Measurements from ENCODE around the gene C3orf18.

C3orf18 gene

GRCh38 chr3:50571486-50571885 lies 3.9 kb upstream of the C3orf18 start:
- Histone ChIP-seq H3K9me3 (ENCODE audit: insufficient read depth, low read length) (no peaks in the 10 kb centered on the region), H3K27ac (ENCODE audit: low read length) (no peak overlapping the region), H3K4me3 (ENCODE audit: low read length) (no peak overlapping the region), H3K79me2 (ENCODE audit: low read length) (peaks cover 10% of the 10 kb centered on the region; the same call in 1 of the 2 replicates), H2AFZ (ENCODE audit: low read depth, low read length) (no peak overlapping the region), H3K27me3 (ENCODE audit: low read depth, low read length) (peaks cover 5% of the 10 kb centered on the region; the same call in 1 of the 2 replicates), H3K9ac (ENCODE audit: low read length) (no peak overlapping the region), H3K4me1 (ENCODE audit: low read length) (peaks cover 23% of the 10 kb centered on the region), H3K4me2 (ENCODE audit: low read length) (no peak overlapping the region), H4K20me1 (ENCODE audit: insufficient read depth, low read length) (no peaks in the 10 kb centered on the region), H3K36me3 (replicated peaks; ENCODE audit: low read depth, low read length) (peaks cover 10% of the 10 kb centered on the region)
- TF ChIP-seq CTCF (IDR thresholded peaks at IDR 0.05; ENCODE audit: low read depth, low read length) (no peak), EZH2phosphoT487 (IDR thresholded peaks at IDR 0.05; ENCODE audit: low read depth) (no peak)

GRCh38 chr3:50570508-50571279 lies 3.1 kb upstream of the C3orf18 start:
- no peaks in the 10 kb centered on the region for H3K9me3 ChIP-seq (ENCODE audit: insufficient read depth, low read length)
- peak overlapping the region; percentile 99 for H3K4me3 ChIP-seq (ENCODE audit: low read length)
- H3K36me3 ChIP-seq (replicated peaks; ENCODE audit: low read depth, low read length) = peaks cover 10% of the 10 kb centered on the region
- peak overlapping the region; percentile 82 for H3K4me2 ChIP-seq (ENCODE audit: low read length)
- H4K20me1 ChIP-seq (ENCODE audit: insufficient read depth, low read length) = no peaks in the 10 kb centered on the region
- H3K9ac ChIP-seq (ENCODE audit: low read length) = peak overlapping the region; percentile 87; the same call in 1 of the 2 replicates
- H3K4me1 ChIP-seq (ENCODE audit: low read length) = peaks cover 23% of the 10 kb centered on the region
- TF ChIP-seq CTCF (IDR thresholded peaks at IDR 0.05; ENCODE audit: low read depth, low read length) = no peak
- TF ChIP-seq EZH2phosphoT487 (IDR thresholded peaks at IDR 0.05; ENCODE audit: low read depth) = no peak
- H3K27ac ChIP-seq (ENCODE audit: low read length) = no peak overlapping the region
- H3K27me3 ChIP-seq (ENCODE audit: low read depth, low read length) = peaks cover 10% of the 10 kb centered on the region; the same call in 1 of the 2 replicates
- H2AFZ ChIP-seq (ENCODE audit: low read depth, low read length) = no peak overlapping the region
- H3K79me2 ChIP-seq (ENCODE audit: low read length) = peaks cover 10% of the 10 kb centered on the region; the same call in 1 of the 2 replicates

GRCh38 chr3:50568947-50569749 lies 1.6 kb upstream of the C3orf18 start, which contains the start of gene HEMK1:
Gene HEMK1, plus strand, starts transcription at chr3:50569522. Its CDS starts 1,583 bp downstream, at chr3:50571105.
- peak within 1 kb of the TSS; percentile 69 for H2AFZ ChIP-seq (ENCODE audit: low read depth, low read length)
- no peaks in the 10 kb centered on the region for H4K20me1 ChIP-seq (ENCODE audit: insufficient read depth, low read length)
- H3K4me3 ChIP-seq (ENCODE audit: low read length) = peak within 1 kb of the TSS; percentile 99
- peak within 1 kb of the TSS; percentile 82 for H3K4me2 ChIP-seq (ENCODE audit: low read length)
- peaks cover 10% of the 10 kb centered on the region; the same call in 1 of the 2 replicates for H3K79me2 ChIP-seq (ENCODE audit: low read length)
- peak within 1 kb of the TSS; percentile 65 for H3K27ac ChIP-seq (ENCODE audit: low read length)
- H3K27me3 ChIP-seq (ENCODE audit: low read depth, low read length) = peaks cover 10% of the 10 kb centered on the region; the same call in 1 of the 2 replicates
- no peaks in the 10 kb centered on the region for H3K9me3 ChIP-seq (ENCODE audit: insufficient read depth, low read length)
- H3K36me3 ChIP-seq (replicated peaks; ENCODE audit: low read depth, low read length) = peaks cover 10% of the 10 kb centered on the region
- H3K4me1 ChIP-seq (ENCODE audit: low read length) = peaks cover 23% of the 10 kb centered on the region
- no peak for TF ChIP-seq EZH2phosphoT487 (IDR thresholded peaks at IDR 0.05; ENCODE audit: low read depth)
- peak within 1 kb of the TSS; percentile 87 for H3K9ac ChIP-seq (ENCODE audit: low read length)

- H3K27ac ChIP-seq (ENCODE audit: low read length) = no peak overlapping the region
- peak overlapping the region; percentile 43; the same call in 1 of the 2 replicates for H2AFZ ChIP-seq (ENCODE audit: low read depth, low read length)
- peaks cover 21% of the 10 kb centered on the region for H3K4me1 ChIP-seq (ENCODE audit: low read length)
- H3K9ac ChIP-seq (ENCODE audit: low read length) = peak overlapping the region; percentile 68
- peaks cover 10% of the 10 kb centered on the region; the same call in 1 of the 2 replicates for H3K27me3 ChIP-seq (ENCODE audit: low read depth, low read length)
- TF ChIP-seq CTCF (IDR thresholded peaks at IDR 0.05; ENCODE audit: low read depth, low read length) (no peak), EZH2phosphoT487 (IDR thresholded peaks at IDR 0.05; ENCODE audit: low read depth) (no peak)
- peaks cover 10% of the 10 kb centered on the region; the same call in 1 of the 2 replicates for H3K79me2 ChIP-seq (ENCODE audit: low read length)
- peak overlapping the region; percentile 99 for H3K4me3 ChIP-seq (ENCODE audit: low read length)
- H3K9me3 ChIP-seq (ENCODE audit: insufficient read depth, low read length) = no peaks in the 10 kb centered on the region
- peak overlapping the region; percentile 82 for H3K4me2 ChIP-seq (ENCODE audit: low read length)
- no peaks in the 10 kb centered on the region for H4K20me1 ChIP-seq (ENCODE audit: insufficient read depth, low read length)
- no peaks in the 10 kb centered on the region for H3K36me3 ChIP-seq (replicated peaks; ENCODE audit: low read depth, low read length)
Measured at GRCh38 chr3:50567011-50567385, 549 bp downstream of the C3orf18 start.
